ENCODE data around the gene HPCA.

Gene HPCA

GRCh38 chr1:32934535-32934934 lies 48.2 kb downstream of the HPCA start:
- no peak for DNase-seq (ENCODE audit: low spot score)

DNA sequence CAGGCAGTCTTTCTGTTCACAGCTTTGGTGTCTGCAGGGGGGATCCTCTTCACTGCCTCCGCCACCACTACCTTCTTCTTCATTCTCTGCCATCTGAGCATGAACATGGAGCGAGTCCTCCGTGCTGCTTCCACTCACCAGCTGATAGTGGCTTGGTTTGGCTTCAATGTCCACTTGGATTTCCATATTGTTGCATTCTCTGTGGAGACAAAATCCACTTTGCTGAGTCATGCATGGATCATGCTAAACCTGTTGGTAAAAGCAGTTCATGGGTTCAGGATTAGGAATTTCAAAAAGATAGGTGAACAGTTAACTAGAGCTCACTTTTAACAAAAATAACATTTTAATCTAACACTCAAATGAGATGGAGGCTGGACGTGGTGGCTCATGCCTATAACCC lies 50.8 kb downstream of the HPCA start:
- DNase-seq (ENCODE audit: low spot score), result no peak

GRCh38 chr1:32939655-32940371 lies 53.5 kb downstream of the HPCA start:
- no peak for DNase-seq (ENCODE audit: low spot score)

DNA sequence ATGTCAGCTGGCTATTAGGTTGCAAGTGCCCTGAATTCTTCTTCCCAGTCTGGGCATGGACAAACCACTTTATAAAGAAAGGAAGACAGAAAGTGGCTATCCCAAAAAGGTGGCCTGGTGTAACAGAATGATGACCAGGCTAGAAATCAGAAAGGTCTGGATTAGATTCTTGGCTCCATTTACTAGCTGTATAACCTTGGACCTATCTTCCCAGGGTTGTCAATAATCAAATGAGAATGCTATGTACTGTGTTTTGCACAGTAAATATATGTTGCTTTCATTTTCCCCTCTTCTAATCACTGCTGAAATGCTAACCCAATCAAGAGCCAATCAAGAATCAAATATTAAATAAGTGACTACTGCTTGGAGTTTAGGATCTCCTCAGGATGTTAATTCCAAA lies 57.9 kb downstream of the HPCA start:
- no peak for DNase-seq (ENCODE audit: low spot score)
